G401 (cell line): ENCODE measurements around the gene ABHD16A. TPM values are rescaled to one million over a fixed set of nuclear protein-coding genes. Genes with fewer than 3 reads are reported as not detected.
A peak's percentile ranks its signal among the peaks of the same experiment; 100 is the strongest.

Source experiments
- DNase-seq: peaks from one replicate; pipeline ENCODE4 v3.0.0-alpha.2; 2015; ENCODE audit warnings: low spot score
- in situ Hi-C: cut with HindIII; loops from 2 replicates; pipeline ENCODE4 v1.10.0; 2016; ENCODE audit warnings: low sequenced_read_pairs, mixed read lengths
- total RNA-seq: library from RNA; depleted of rRNA; stranded (reverse); fragments of >200 nt; shearing (Covaris generic); gene quantifications from 2 replicates; pipeline ENCODE4 v1.2.3, GENCODE V29; 2014; rRNA removed

ABHD16A gene
- total RNA-seq: 43.9 and 47.3 TPM in 2 replicates

GRCh38 chr6:31702819-31703716 lies at the start of gene ABHD16A:
ABHD16A (minus strand) TSS chr6:31703324; CDS start chr6:31703281, 43 bp downstream.
- DNase-seq: peak; percentile 99
- in situ Hi-C loops: no loop called here

- DNase-seq: no peak
- in situ Hi-C loops: no loop called here
Observed at GRCh38 chr6:31752739-31753319, 49.7 kb upstream of the ABHD16A start.

GRCh38 chr6:31750411-31751022 lies 47.4 kb upstream of the ABHD16A start:
- in situ Hi-C loops: no loop called here
- no peak for DNase-seq

GRCh38 chr6:31749301-31750036 lies 46.3 kb upstream of the ABHD16A start:
- in situ Hi-C loops: no loop called here
- no peak for DNase-seq

- in situ Hi-C loops: no loop called here
- DNase-seq: no peak
Observed at GRCh38 chr6:31744422-31744821, 41.3 kb upstream of the ABHD16A start.

- in situ Hi-C loops: no loop called here
- no peak for DNase-seq
Observed at GRCh38 chr6:31742894-31743293, 39.8 kb upstream of the ABHD16A start.

GRCh38 chr6:31741815-31742214 lies 38.7 kb upstream of the ABHD16A start:
- no peak for DNase-seq
- in situ Hi-C loops: no loop called here

- no peak for DNase-seq
Observed at GRCh38 chr6:31740397-31741223, 37.5 kb upstream of the ABHD16A start.

GRCh38 chr6:31739639-31740396 lies 36.7 kb upstream of the ABHD16A start, which contains the start of gene MSH5:
MSH5 (plus strand) TSS chr6:31740005; CDS start chr6:31740467, 462 bp downstream.
- in situ Hi-C loops: no loop called here
- DNase-seq: peak; percentile 99

More at GRCh38 chr6:31740397-31741223, 37.5 kb upstream of the ABHD16A start:
- in situ Hi-C loops: no loop called here

GRCh38 chr6:31737991-31738979 lies 35.2 kb upstream of the ABHD16A start:
- in situ Hi-C loops: no loop called here
- DNase-seq: peak; percentile 39

- in situ Hi-C loops: no loop called here
- no peak for DNase-seq
Observed at GRCh38 chr6:31737315-31737990, 34.3 kb upstream of the ABHD16A start.

GRCh38 chr6:31736768-31737314 lies 33.7 kb upstream of the ABHD16A start:
- no peak for DNase-seq
- in situ Hi-C loops: no loop called here

GRCh38 chr6:31736021-31736767 lies 33.1 kb upstream of the ABHD16A start, which contains the start of gene CLIC1:
CLIC1 (minus strand) TSS chr6:31736530; CDS start chr6:31736300, 230 bp downstream.
- DNase-seq: peak; percentile 27
- in situ Hi-C loops: no loop called here

GRCh38 chr6:31734821-31735406 lies 31.8 kb upstream of the ABHD16A start:
- no peak for DNase-seq
- in situ Hi-C loops: no loop called here
